Fibroblast of pulmonary artery (primary cell): ENCODE data around the gene CACNG4.
A peak's percentile ranks its signal among the peaks of the same experiment; 100 is the strongest.
"Not testable (repeated sequence)": the region's sequence is repeated elsewhere in the genome, so short reads cannot be mapped to it uniquely, and the experiment has no call there.

Experiments
- DNase-seq: peaks from one replicate; pipeline ENCODE4 v3.0.0-alpha.2; 2010; ENCODE audit warnings: low read depth
- H3K4me3 ChIP-seq: replicated peaks from 2 replicates; pipeline ENCODE4 v1.5.1; 2011; ENCODE audit warnings: low read depth, mild to moderate bottlenecking, control low read depth, low read length, moderate library complexity
- CTCF ChIP-seq: IDR thresholded peaks from 2 replicates; pipeline ENCODE4 v1.5.1; 2011; ENCODE audit warnings: mild to moderate bottlenecking, control low read depth, low read length, inconsistent platforms; ENCODE audit errors: missing control alignments

CACNG4 gene

GRCh38 chr17:66971730-66972441, 7.4 kb downstream of the CACNG4 start:
- no peak for DNase-seq
- no peak for TF ChIP-seq CTCF
- no peak overlapping the region for H3K4me3 ChIP-seq

GRCh38 chr17:66972442-66972830, 7.9 kb downstream of the CACNG4 start:
- H3K4me3 ChIP-seq, DNase-seq: not testable (repeated sequence)

- no peak for TF ChIP-seq CTCF
- H3K4me3 ChIP-seq = no peak overlapping the region
- no peak for DNase-seq
Observed at GRCh38 chr17:66975188-66975587, 10.7 kb downstream of the CACNG4 start.

GRCh38 chr17:66975614-66976378, 11.3 kb downstream of the CACNG4 start:
- no peak for DNase-seq
- no peak overlapping the region for H3K4me3 ChIP-seq
- TF ChIP-seq CTCF = peak; percentile 7

- no peak for DNase-seq
- no peak overlapping the region for H3K4me3 ChIP-seq
- no peak for TF ChIP-seq CTCF
Observed at GRCh38 chr17:66976379-66976663, 11.8 kb downstream of the CACNG4 start.

- no peak for TF ChIP-seq CTCF
Observed at GRCh38 chr17:66976781-66977201, 12.3 kb downstream of the CACNG4 start.

GRCh38 chr17:66978514-66979061, 14.1 kb downstream of the CACNG4 start:
- no peak overlapping the region for H3K4me3 ChIP-seq

More at GRCh38 chr17:66976781-66977201, 12.3 kb downstream of the CACNG4 start:
- DNase-seq = no peak
- no peak overlapping the region for H3K4me3 ChIP-seq

More at GRCh38 chr17:66978514-66979061, 14.1 kb downstream of the CACNG4 start:
- DNase-seq = peak; percentile 13
- TF ChIP-seq CTCF = no peak
